HG03469 (cell line): ENCODE measurements around the gene HSD17B7.

ENCODE experiments used
- ATAC-seq: cut with Tn5 transposase; IDR thresholded peaks from one replicate; pipeline ENCODE4 v1.9.1; 2021; ENCODE audit warnings: mild to moderate bottlenecking, moderate library complexity, moderate number of reproducible peaks; ENCODE audit not compliant: unreplicated experiment

The HSD17B7 gene

DNA sequence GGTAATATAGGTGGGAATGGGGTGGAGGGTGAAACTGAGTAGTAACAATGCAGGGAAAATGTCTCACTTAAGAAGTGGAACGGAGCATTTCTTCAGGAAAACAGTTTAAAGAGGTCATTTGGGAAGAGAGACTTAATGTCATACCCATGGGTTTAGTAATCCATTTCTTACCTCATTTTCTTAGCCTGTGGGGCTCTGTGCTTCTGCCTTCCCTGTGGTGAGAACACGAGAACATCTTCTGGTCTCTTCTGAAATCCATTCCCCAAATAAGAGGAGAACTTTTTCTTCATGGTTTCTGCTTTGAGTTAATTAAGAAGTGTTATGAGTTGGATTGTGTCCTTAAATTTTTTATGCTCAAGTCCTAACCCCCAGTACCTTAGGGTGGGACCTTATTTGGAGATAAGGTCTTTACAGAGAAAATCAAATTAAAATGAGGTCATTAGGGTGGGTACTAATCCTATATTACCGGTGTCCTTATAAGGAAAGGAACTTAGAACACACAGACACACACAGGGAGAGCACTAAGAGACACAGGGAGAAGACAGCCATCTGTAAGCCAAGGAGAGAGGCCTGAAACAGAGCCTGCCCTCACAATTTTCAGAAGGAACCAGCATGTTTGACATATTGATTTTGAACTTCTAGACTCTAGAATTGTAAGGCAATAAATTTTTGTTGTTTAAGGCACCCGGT lies 65.1 kb downstream of the HSD17B7 start:
- no peak for ATAC-seq

DNA sequence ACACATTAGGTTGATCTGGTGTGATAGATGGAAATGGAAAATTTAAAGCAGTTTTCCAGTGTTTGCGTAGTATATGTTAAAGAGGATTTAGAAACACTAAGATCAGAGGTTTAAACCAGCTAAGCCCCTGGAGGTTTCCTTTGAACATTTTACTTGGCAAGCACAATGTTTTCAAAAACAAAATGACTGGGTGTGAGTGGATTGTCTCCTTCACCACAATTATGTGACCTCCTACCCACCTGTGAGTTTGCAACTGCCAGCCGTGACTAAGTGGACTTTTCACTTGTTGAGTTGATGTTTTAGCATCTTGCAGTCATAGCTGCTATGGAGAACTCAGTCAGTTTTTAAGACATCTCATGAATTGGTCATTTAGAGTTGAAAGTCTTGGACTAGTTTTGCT lies 65.8 kb downstream of the HSD17B7 start:
- ATAC-seq = no peak

DNA sequence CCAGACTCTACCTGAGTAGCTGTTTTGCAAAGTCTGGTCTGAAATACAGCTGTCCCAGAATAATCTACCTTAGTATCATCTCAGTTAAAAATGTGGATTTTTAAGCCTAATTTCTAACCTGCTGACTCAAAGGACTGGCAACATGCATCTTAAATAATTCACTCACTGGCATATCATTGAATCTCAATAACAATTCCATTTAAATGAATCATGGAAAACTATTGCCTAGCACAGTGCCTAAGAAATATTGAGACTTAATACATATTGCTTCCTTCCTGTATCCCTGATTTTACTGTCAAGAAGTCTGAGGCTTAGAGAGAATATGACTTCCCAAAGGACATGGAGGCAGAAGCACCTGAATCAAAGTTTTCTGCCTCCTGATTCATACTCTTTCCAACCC lies 67.3 kb downstream of the HSD17B7 start:
- ATAC-seq = no peak

DNA sequence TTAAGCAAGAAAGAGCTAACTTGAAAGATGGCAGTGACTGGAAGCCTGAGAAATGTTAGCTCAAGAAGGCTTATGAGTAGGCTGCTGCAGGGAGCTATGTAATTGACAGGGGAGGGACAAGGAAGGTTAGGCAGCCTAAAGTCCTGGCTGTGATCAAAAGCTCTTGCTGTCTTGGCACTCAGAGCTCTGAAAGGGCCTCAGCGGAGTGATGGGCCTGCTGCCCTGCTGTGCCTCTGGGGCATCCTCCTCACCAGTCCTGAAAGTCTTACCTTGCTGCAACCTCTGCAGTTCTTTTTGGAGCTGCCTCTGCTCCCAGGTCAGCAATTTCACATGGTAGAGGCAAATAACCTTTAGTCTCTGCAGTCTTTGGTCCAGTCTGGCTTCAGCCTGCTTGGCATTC lies 68.7 kb downstream of the HSD17B7 start:
- ATAC-seq = no peak

DNA sequence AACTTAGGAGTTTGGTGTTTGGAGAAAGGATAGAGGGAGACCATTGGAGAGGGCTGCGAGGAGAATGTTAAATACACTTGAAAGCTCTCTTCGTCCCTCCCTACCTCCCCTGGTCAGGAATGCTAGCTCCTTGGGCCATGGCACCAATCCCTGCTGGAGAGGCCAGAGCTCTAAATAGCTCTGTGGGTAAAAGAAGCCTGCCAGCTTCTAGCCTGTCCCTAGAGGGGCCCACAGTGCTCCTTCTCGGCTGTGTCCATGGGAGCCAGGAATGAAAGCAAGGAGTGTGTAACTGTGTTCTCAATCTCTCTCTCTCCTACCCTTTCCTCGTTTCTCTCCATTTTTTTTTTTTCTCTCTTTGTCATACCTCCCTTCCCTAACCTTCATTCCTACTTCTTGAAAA lies 70.6 kb downstream of the HSD17B7 start, which contains the start of gene CCDC190:
TSS of gene CCDC190 (minus strand) at position 75 of the 400 bp plus-strand sequence. CDS start 1,529 bp downstream, outside the sequence.
- ATAC-seq = no peak

DNA sequence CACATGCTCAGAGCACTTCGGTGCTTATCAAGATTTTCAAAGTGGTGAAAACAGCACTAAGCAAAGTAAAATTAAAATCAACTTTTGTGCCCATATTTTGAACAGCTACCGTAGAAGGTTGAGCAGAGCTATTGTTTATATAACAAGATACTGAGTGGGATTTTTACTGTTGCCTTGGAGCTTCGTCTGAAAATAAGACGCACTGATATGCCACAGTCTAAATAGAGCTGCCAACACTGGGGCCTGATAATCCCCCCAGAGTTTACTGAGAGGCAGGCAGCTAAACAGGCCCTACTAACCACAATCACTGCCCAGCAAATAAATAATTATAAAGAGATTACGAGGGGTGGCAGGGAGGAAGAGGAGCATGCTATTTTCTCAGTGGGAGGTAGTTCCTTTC lies 71.1 kb downstream of the HSD17B7 start:
- ATAC-seq = no peak
